GM12878 (cell line): Measurements from ENCODE around the gene CATSPER3. TPM values are rescaled to one million over a fixed set of nuclear protein-coding genes. Genes with fewer than 3 reads are reported as not detected.

Source experiments
- ATAC-seq: fragments of 200-7000 bp; cut with Tn5 transposase; 3 replicates; pipeline ENCODE4 v1.9.1; 2020; ENCODE audit warnings: mild to moderate bottlenecking, moderate library complexity
- BruUV-seq: library from RNA; stranded (reverse); fragments of 400-500 nt; replicated peaks from 2 replicates; lab custom pipeline; 2021; lab: Mats Ljungman, UMichigan
- CTCF ChIA-PET: fragments of 300-600 bp; sonication (Branson Sonifier 250); formaldehyde crosslinking; extraction: SDS; loops from one replicate; lab custom pipeline; 2021; ENCODE audit warnings: inconsistent platforms; lab: Yijun Ruan, JAX
- POLR2A ChIA-PET: fragments of 350-600 bp; formaldehyde crosslinking; extraction: SDS; loops from one replicate; lab custom pipeline; 2021; ENCODE audit warnings: inconsistent platforms; lab: Charles Lee
- RAD21 ChIA-PET: fragments of 300-600 bp; sonication (Branson Sonifier 250); formaldehyde crosslinking; loops from one replicate; lab custom pipeline; 2023; ENCODE audit warnings: antibody characterized with exemption; ENCODE audit not compliant: unreplicated experiment; lab: Charles Lee
- SMC1A ChIA-PET: fragments of 300-600 bp; sonication (Branson Sonifier 250); formaldehyde crosslinking; loops from one replicate; lab custom pipeline; 2023; ENCODE audit not compliant: unreplicated experiment, uncharacterized antibody; lab: Charles Lee
- DNase-seq: peaks from one replicate; pipeline ENCODE4 v3.0.0-alpha.2; 2011; ENCODE audit warnings: low read depth, low spot score
- FAIRE-seq: peaks from 3 replicates; lab custom pipeline; 2011; peaks lifted over from hg19 to GRCh38; lab: Jason Lieb, UNC
- H2AFZ ChIP-seq: 2 replicates; pipeline ENCODE4 v1.6.0; 2011; ENCODE audit warnings: low read depth, low read length, control low read depth; ENCODE audit not compliant: control insufficient read depth
- H3K27ac ChIP-seq: 2 replicates; pipeline ENCODE4 v1.5.1; 2011; ENCODE audit warnings: control low read depth; ENCODE audit not compliant: control insufficient read depth, insufficient read depth
- H3K27me3 ChIP-seq, 2 experiments: replicated peaks in 1 of 2; 2 replicates each; pipeline versions ENCODE4 v1.6.0 to v1.6.1; 2011; ENCODE audit warnings: low read length in 1 of 2; ENCODE audit not compliant: control insufficient read depth in 2 of 2, insufficient read depth in 2 of 2
- H3K36me3 ChIP-seq, 2 experiments: 2 replicates each; pipeline ENCODE4 v1.5.1; 2011; ENCODE audit warnings: low read length in 1 of 2; ENCODE audit not compliant: control insufficient read depth in 2 of 2, insufficient read depth in 2 of 2
- H3K4me1 ChIP-seq: 2 replicates; pipeline ENCODE4 v1.6.1; 2011; ENCODE audit warnings: mild to moderate bottlenecking, low read length, moderate library complexity, mixed read lengths; ENCODE audit not compliant: control insufficient read depth, insufficient read depth
- H3K4me2 ChIP-seq: 2 replicates; pipeline ENCODE4 v1.6.0; 2011; ENCODE audit warnings: control low read depth; ENCODE audit not compliant: control insufficient read depth, insufficient read depth
- H3K4me3 ChIP-seq: fragments of 200-600 bp; sonication (generic); 2 replicates; pipeline ENCODE4 v1.5.1; 2016
- H3K79me2 ChIP-seq: 2 replicates; pipeline ENCODE4 v1.6.0; 2011; ENCODE audit warnings: low read length; ENCODE audit not compliant: control insufficient read depth, insufficient read depth
- H3K9ac ChIP-seq: 2 replicates; pipeline ENCODE4 v1.8.0; 2011; ENCODE audit warnings: low read length, control low read depth, mixed read lengths; ENCODE audit not compliant: control insufficient read depth, insufficient read depth
- H3K9me3 ChIP-seq: replicated peaks from 3 replicates; pipeline ENCODE4 v1.5.1; 2011; ENCODE audit warnings: mild to moderate bottlenecking, low read length; ENCODE audit not compliant: control insufficient read depth, insufficient read depth
- H4K20me1 ChIP-seq: 2 replicates; pipeline ENCODE4 v1.6.0; 2011; ENCODE audit not compliant: control insufficient read depth, insufficient read depth
- BCLAF1 ChIP-seq: fragments of 450-650 bp; IDR thresholded peaks from 2 replicates; pipeline ENCODE4 v1.6.1; 2017; ENCODE audit warnings: antibody characterized with exemption, mild to moderate bottlenecking, moderate library complexity
- BHLHE40 ChIP-seq, 2 experiments: fragments of 450-650 bp in 1 of 2; IDR thresholded peaks; 2 replicates each; pipeline ENCODE4 v1.6.1; 2011 to 2017; ENCODE audit warnings: low read depth in 2 of 2, borderline replicate concordance in 1 of 2, improper control_type of control experiment in 1 of 2, low read length in 1 of 2, mild to moderate bottlenecking in 1 of 2
- BMI1 ChIP-seq: fragments of 450-650 bp; IDR thresholded peaks from 2 replicates; pipeline ENCODE4 v1.6.1; 2016; ENCODE audit warnings: mild to moderate bottlenecking, moderate library complexity, borderline replicate concordance
- EED ChIP-seq: sonication (generic); IDR thresholded peaks from 2 replicates; pipeline ENCODE4 v1.6.1; 2016; ENCODE audit warnings: antibody characterized with exemption, low read depth
- EGR1 ChIP-seq, 2 experiments: IDR thresholded peaks; 1 replicate in 1 of 2; 2 replicates in 1 of 2; pipeline ENCODE4 v1.6.1; 2011 to 2012; ENCODE audit warnings: low read depth in 2 of 2, low read length in 2 of 2, borderline replicate concordance in 1 of 2, mild to moderate bottlenecking in 1 of 2, moderate library complexity in 1 of 2
- HDGF ChIP-seq: fragments of 450-650 bp; IDR thresholded peaks from 2 replicates; pipeline ENCODE4 v1.6.1; 2016; ENCODE audit warnings: antibody characterized with exemption
- IKZF2 ChIP-seq, 2 experiments: fragments of 450-650 bp; IDR thresholded peaks; 2 replicates each; pipeline ENCODE4 v1.6.1; 2017; ENCODE audit warnings: mild to moderate bottlenecking in 2 of 2, moderate library complexity in 2 of 2
- MTA3 ChIP-seq: IDR thresholded peaks from 2 replicates; pipeline ENCODE4 v1.6.1; 2012; ENCODE audit warnings: low read length, inconsistent platforms, borderline replicate concordance
- NFYA ChIP-seq: IDR thresholded peaks from 2 replicates; pipeline ENCODE4 v1.6.1; 2011; ENCODE audit warnings: low read depth, mild to moderate bottlenecking, low read length, improper control_type of control experiment, borderline replicate concordance
- REST ChIP-seq: IDR thresholded peaks from 2 replicates; pipeline ENCODE4 v1.6.1; 2012; ENCODE audit warnings: mild to moderate bottlenecking, low read depth, low read length
- SIN3A ChIP-seq: IDR thresholded peaks from 2 replicates; pipeline ENCODE4 v1.6.1; 2012; ENCODE audit warnings: low read depth, low read length, improper control_type of control experiment
- TCF3 ChIP-seq: IDR thresholded peaks from 2 replicates; pipeline ENCODE4 v1.6.1; 2012; ENCODE audit warnings: low read depth, mild to moderate bottlenecking, low read length, borderline replicate concordance; ENCODE audit not compliant: insufficient read depth
- WRNIP1 ChIP-seq: IDR thresholded peaks from 2 replicates; pipeline ENCODE4 v1.6.1; 2011; ENCODE audit warnings: low read depth, low read length, improper control_type of control experiment, borderline replicate concordance
- ZNF217 ChIP-seq: fragments of 450-650 bp; IDR thresholded peaks from 2 replicates; pipeline ENCODE4 v1.6.1; 2017; ENCODE audit warnings: antibody characterized with exemption, mild to moderate bottlenecking
- WGBS: methylation state at CpG from one replicate; pipeline ENCODE4 v1.1.6; 2016; ENCODE audit warnings: low lambda C conversion rate; ENCODE audit not compliant: insufficient replicate concordance, insufficient coverage; ENCODE audit errors: missing lambda C conversion rate; 5-methylcytosine and 5-hydroxymethylcytosine counted together
- in situ Hi-C: fragments of 300-500 bp; cut with MboI; formaldehyde crosslinking; loops from 9 replicates; pipeline ENCODE4 v1.14.3; 2018; ENCODE audit warnings: mixed read lengths
- intact Hi-C: fragments of 100-400 bp; cut with micrococcal nuclease; formaldehyde crosslinking; loops from one replicate; pipeline ENCODE4 v1.14.2; 2022; ENCODE audit not compliant: unreplicated experiment
- polyA plus RNA-seq, 11 experiments: library from polyadenylated mRNA; depleted of rRNA in 4 of 11; unstranded in 6 of 11; stranded (reverse) in 5 of 11; fragments of >200 nt; fragmentation: Nextera tagmentation in 4 of 11; fragmentation: Illumina TruSeq in 1 of 11; extraction: Ambion mirVana in 4 of 11; extraction: Trizol in 1 of 11; gene quantifications; 1 replicate in 1 of 11; 2 replicates in 10 of 11; pipeline versions ENCODE4 v1.2.1 to v1.2.3, GENCODE V29; 2011 to 2016; ENCODE audit warnings: inconsistent platforms in 2 of 11, missing spikeins in 2 of 11, low read depth in 1 of 11
- total RNA-seq, 4 experiments: library from RNA; depleted of rRNA in 3 of 4; stranded (reverse); fragments of >200 nt in 3 of 4; fragmentation: Illumina TruSeq in 1 of 4; extraction: Trizol in 1 of 4; gene quantifications; 2 replicates each; pipeline versions ENCODE4 v1.2.1 to v1.2.3, GENCODE V29; 2013 to 2021

The CATSPER3 gene
- total and polyA plus RNA-seq, 10 of the 15 experiments (the other 5 are each of a cell fraction or from before 2014, with no cell fraction given): 0.06 to 0.38 (median 0.13) TPM; not detected in 4

- TF ChIP-seq EGR1 (IDR thresholded peaks at IDR 0.05; ENCODE audit: borderline replicate concordance in 1 of 2, low read depth in 2 of 2, low read length in 2 of 2): no peak
- 0 out of 2 replicates have a peak, but pooled peaks have one; percentile 44 for TF ChIP-seq TCF3
- peak; percentile 77 to 87; a peak in 3 of 4 replicates for TF ChIP-seq BHLHE40 (IDR thresholded peaks at IDR 0.05; ENCODE audit: borderline replicate concordance in 1 of 2, low read depth in 2 of 2, low read length in 1 of 2)
- no peak for TF ChIP-seq SIN3A
Measured at GRCh38 chr5:135053278-135053677, 85.6 kb downstream of the CATSPER3 start (continued).

- Histone ChIP-seq H4K20me1 (no peaks in the 10 kb centered on the region), H3K4me2 (peak overlapping the region; percentile 36), H3K79me2 (no peaks in the 10 kb centered on the region), H3K4me1 (peaks cover 14% of the 10 kb centered on the region), H3K4me3 (no peak overlapping the region), H3K9me3 (no peaks in the 10 kb centered on the region), H3K36me3 (no peaks in the 10 kb centered on the region), H3K27me3 (peaks cover 0 to 7% of the 10 kb centered on the region in 2 experiments), H3K27ac (no peak overlapping the region), H3K9ac (no peak overlapping the region), H2AFZ (no peak overlapping the region)
- intact Hi-C loops: no loop called here
- DNase-seq (no peak), ATAC-seq (no peak), FAIRE-seq (no peak)
- RAD21 ChIA-PET: no interaction called here
- WGBS: 31% methylated on average over 8 of the region's 8 CpGs
- no TSS peak for BruUV-seq
- CTCF ChIA-PET: no interaction called here
- in situ Hi-C loops: no loop called here
- SMC1A ChIA-PET: interaction anchor here (1.0 kb wide), 1 partner anchor 49 kb away, joined by 3 read pairs; no protein-coding TSS in a partner anchor
- POLR2A ChIA-PET: no interaction called here
- no peak for TF ChIP-seq BCLAF1
- no peak for TF ChIP-seq BMI1
- TF ChIP-seq MTA3: no peak
- TF ChIP-seq IKZF2 (IDR thresholded peaks at IDR 0.05): no peak
- no peak for TF ChIP-seq HDGF
- TF ChIP-seq NFYA: no peak
- no peak for TF ChIP-seq ZNF217
- no peak for TF ChIP-seq REST
- no peak for TF ChIP-seq EED
- TF ChIP-seq WRNIP1: no peak
Measured at GRCh38 chr5:135053989-135054388, 86.3 kb downstream of the CATSPER3 start.
